Body of pancreas (tissue), 4 donors: ENCODE results near the gene ZNF341.
A peak's percentile ranks its signal among the peaks of the same experiment; 100 is the strongest.

ENCODE experiments used
- POLR2A ChIP-seq, 3 donors: fragments of 450-650 bp; IDR thresholded peaks; one replicate each; pipeline ENCODE4 v1.6.1; 2016; ENCODE audit warnings: antibody characterized with exemption in 3 of 3, mild to moderate bottlenecking in 2 of 3
- TF ChIP-seq, protein P1 (sequence below), 7 experiments: fragments of 450-650 bp in 4 of 7; fragments of 200-600 bp in 3 of 7; sonication (generic) in 3 of 7; IDR thresholded peaks; one replicate each; pipeline ENCODE4 v1.5.1; 2016 to 2019; ENCODE audit warnings: antibody characterized with exemption in 7 of 7

DNA sequence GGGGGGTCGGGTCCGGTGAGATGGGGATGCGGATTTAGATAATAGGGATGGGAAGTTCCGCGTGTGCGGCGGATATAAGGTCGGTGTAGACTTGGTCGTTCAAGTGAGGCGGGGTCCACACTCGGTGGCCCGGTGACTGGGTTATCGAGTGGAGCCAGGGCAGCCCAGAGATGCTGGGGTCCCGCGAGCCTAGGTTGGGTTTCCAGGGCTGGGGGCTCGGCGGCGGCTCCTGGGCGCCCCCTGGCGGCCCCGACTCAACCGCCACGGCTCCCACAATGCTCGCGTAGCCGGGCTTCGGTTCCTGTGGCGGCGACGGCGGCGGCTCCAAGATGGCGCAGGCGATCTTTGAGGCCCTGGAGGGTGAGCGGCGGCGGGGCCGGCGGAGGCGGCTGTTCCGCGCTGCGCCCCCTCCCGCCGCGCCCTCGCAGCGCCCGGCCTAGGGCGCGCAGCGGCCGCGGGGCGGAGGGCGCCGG, at the start of gene ZNF341:
- no peak for TF ChIP-seq POLR2A (IDR thresholded peaks at IDR 0.05)
- TF ChIP-seq, protein P1, sequence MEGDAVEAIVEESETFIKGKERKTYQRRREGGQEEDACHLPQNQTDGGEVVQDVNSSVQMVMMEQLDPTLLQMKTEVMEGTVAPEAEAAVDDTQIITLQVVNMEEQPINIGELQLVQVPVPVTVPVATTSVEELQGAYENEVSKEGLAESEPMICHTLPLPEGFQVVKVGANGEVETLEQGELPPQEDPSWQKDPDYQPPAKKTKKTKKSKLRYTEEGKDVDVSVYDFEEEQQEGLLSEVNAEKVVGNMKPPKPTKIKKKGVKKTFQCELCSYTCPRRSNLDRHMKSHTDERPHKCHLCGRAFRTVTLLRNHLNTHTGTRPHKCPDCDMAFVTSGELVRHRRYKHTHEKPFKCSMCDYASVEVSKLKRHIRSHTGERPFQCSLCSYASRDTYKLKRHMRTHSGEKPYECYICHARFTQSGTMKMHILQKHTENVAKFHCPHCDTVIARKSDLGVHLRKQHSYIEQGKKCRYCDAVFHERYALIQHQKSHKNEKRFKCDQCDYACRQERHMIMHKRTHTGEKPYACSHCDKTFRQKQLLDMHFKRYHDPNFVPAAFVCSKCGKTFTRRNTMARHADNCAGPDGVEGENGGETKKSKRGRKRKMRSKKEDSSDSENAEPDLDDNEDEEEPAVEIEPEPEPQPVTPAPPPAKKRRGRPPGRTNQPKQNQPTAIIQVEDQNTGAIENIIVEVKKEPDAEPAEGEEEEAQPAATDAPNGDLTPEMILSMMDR (IDR thresholded peaks at IDR 0.05), result peak; percentile 80 to 94 (median 90)
